ENCODE measurements around the gene ARHGEF35. TPM values are rescaled to one million over a fixed set of nuclear protein-coding genes. Genes with fewer than 3 reads are reported as not detected.
A peak's percentile ranks its signal among the peaks of the same experiment; 100 is the strongest.
"Not testable (repeated sequence)": the region's sequence is repeated elsewhere in the genome, so short reads cannot be mapped to it uniquely, and the experiment has no call there.

The ARHGEF35 gene
- total and polyA plus RNA-seq, 2 of the 13 experiments (the other 11 are each of a cell fraction or from before 2014, with no cell fraction given) = 0.18 TPM; not detected in 1

DNA sequence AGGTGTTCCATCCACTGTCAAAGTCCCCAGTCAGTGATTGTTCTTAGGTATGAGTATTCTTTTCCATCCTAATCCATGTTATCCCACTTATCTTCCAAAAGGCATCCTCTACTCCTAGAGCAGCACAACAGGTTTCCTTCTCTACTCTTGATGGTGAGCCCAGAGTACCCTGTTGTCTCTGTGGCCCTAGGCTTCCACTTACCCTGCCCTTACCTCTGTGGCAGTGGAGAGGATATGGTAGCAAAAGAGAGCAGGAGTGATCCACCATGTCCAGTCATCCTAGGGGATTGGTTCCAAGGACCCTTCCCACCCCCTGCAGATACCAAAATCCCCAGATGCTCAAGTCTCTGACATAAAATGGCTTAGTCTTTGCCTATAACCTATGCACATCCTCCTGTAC is 21.6 kb upstream of the ARHGEF35 start:
- CTCF ChIA-PET (ENCODE audit: low intra/inter-chr PET ratio, low total read pairs); BruUV-seq (replicated peaks); in situ Hi-C loops (cut with HindIII; ENCODE audit: extremely low pct_ligation_motif_present, low pct_unique_long_range_greater_than_20kb); ATAC-seq; H3K36me3 ChIP-seq (replicated peaks in 1 of 2; ENCODE audit: control insufficient read depth in 1 of 2, insufficient read depth in 2 of 2, low read length in 2 of 2); H4K20me1 ChIP-seq (ENCODE audit: insufficient read depth, low read length); H2AFZ ChIP-seq (ENCODE audit: low read length); H3K9ac ChIP-seq (ENCODE audit: insufficient read depth, low read depth, low read length); H3K4me1 ChIP-seq (ENCODE audit: insufficient read depth, low read length); intact Hi-C loops (cut with micrococcal nuclease; ENCODE audit: unreplicated experiment); H3K27ac ChIP-seq (ENCODE audit: extremely low read length, insufficient read depth, low read length); H3K79me2 ChIP-seq (ENCODE audit: insufficient read depth, low read length); H3K9me3 ChIP-seq (ENCODE audit: low read length); FAIRE-seq; POLR2A ChIA-PET; H3K4me2 ChIP-seq (ENCODE audit: low read depth, low read length); DNase-seq (ENCODE audit: low spot score); H3K4me3 ChIP-seq (replicated peaks in 1 of 3; ENCODE audit: insufficient read depth in 1 of 3, low read depth in 2 of 3, low read length in 3 of 3); H3K27me3 ChIP-seq (ENCODE audit: control insufficient read depth in 1 of 2, insufficient read depth in 2 of 2, low read length in 2 of 2): not testable (repeated sequence)

DNA sequence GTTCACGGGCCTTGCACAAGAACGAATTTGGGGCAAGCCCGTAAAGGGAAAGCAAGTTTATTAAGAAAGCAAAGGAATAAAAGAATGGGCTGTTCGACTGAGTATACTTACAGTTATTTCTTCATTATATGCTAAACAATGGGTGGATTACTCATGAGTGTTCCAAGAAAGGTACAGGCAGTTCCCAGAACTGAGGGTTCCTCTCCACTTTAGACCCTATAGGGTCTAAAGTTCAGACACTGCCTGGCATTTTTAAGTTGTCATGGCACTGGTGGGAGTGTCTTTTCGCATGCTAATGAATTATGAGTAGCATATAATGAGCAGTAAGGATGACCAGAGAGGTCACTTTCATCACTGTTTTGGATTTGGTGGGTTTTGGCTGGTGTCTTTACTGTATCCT is 9.7 kb upstream of the ARHGEF35 start:
- H3K27ac ChIP-seq (ENCODE audit: extremely low read length, insufficient read depth, low read length); H3K36me3 ChIP-seq (replicated peaks in 1 of 2; ENCODE audit: control insufficient read depth in 1 of 2, insufficient read depth in 2 of 2, low read length in 2 of 2); H3K9me3 ChIP-seq (ENCODE audit: low read length); ATAC-seq; DNase-seq (ENCODE audit: low spot score); in situ Hi-C loops (cut with HindIII; ENCODE audit: extremely low pct_ligation_motif_present, low pct_unique_long_range_greater_than_20kb); H2AFZ ChIP-seq (ENCODE audit: low read length); H3K9ac ChIP-seq (ENCODE audit: insufficient read depth, low read depth, low read length); H3K4me1 ChIP-seq (ENCODE audit: insufficient read depth, low read length); FAIRE-seq; H3K27me3 ChIP-seq (ENCODE audit: control insufficient read depth in 1 of 2, insufficient read depth in 2 of 2, low read length in 2 of 2); H3K79me2 ChIP-seq (ENCODE audit: insufficient read depth, low read length); H3K4me2 ChIP-seq (ENCODE audit: low read depth, low read length); BruUV-seq (replicated peaks); CTCF ChIA-PET (ENCODE audit: low intra/inter-chr PET ratio, low total read pairs); H4K20me1 ChIP-seq (ENCODE audit: insufficient read depth, low read length); POLR2A ChIA-PET; H3K4me3 ChIP-seq (replicated peaks in 1 of 3; ENCODE audit: insufficient read depth in 1 of 3, low read depth in 2 of 3, low read length in 3 of 3); intact Hi-C loops (cut with micrococcal nuclease; ENCODE audit: unreplicated experiment): not testable (repeated sequence)
- WGBS (ENCODE audit: low lambda C conversion rate) = no CpG with 5 or more reads among the region's 5 CpGs

DNA sequence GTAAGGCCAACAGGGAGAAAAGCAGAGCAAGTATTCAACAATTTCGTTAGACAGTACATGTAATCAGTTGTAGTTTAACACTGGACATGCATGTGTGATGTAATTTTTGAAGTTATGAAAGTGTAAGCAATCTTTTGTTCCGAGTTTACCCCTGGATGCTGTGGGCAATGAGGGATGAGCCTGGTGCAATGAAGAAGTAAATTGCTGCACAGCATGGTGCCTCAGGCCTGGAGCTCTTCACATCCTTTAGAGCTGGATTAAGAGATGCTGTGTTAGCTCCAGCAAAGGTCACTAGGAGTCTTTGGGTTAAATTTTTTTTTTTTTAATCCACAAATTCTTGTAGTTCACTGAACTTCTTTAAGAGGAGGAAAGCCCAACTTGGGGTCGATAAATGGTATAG is 7.5 kb upstream of the ARHGEF35 start:
- FAIRE-seq; BruUV-seq (replicated peaks); H3K36me3 ChIP-seq (replicated peaks in 1 of 2; ENCODE audit: control insufficient read depth in 1 of 2, insufficient read depth in 2 of 2, low read length in 2 of 2); H3K4me1 ChIP-seq (ENCODE audit: insufficient read depth, low read length); H3K9me3 ChIP-seq (ENCODE audit: low read length); H3K9ac ChIP-seq (ENCODE audit: insufficient read depth, low read depth, low read length); in situ Hi-C loops (cut with HindIII; ENCODE audit: extremely low pct_ligation_motif_present, low pct_unique_long_range_greater_than_20kb); H3K79me2 ChIP-seq (ENCODE audit: insufficient read depth, low read length); H3K27ac ChIP-seq (ENCODE audit: extremely low read length, insufficient read depth, low read length); H2AFZ ChIP-seq (ENCODE audit: low read length); H3K27me3 ChIP-seq (ENCODE audit: control insufficient read depth in 1 of 2, insufficient read depth in 2 of 2, low read length in 2 of 2); DNase-seq (ENCODE audit: low spot score); intact Hi-C loops (cut with micrococcal nuclease; ENCODE audit: unreplicated experiment); POLR2A ChIA-PET; H3K4me2 ChIP-seq (ENCODE audit: low read depth, low read length); ATAC-seq; CTCF ChIA-PET (ENCODE audit: low intra/inter-chr PET ratio, low total read pairs); H4K20me1 ChIP-seq (ENCODE audit: insufficient read depth, low read length); H3K4me3 ChIP-seq (replicated peaks in 1 of 3; ENCODE audit: insufficient read depth in 1 of 3, low read depth in 2 of 3, low read length in 3 of 3): not testable (repeated sequence)
- no CpG with 5 or more reads among the region's 3 CpGs for WGBS (ENCODE audit: low lambda C conversion rate)

DNA sequence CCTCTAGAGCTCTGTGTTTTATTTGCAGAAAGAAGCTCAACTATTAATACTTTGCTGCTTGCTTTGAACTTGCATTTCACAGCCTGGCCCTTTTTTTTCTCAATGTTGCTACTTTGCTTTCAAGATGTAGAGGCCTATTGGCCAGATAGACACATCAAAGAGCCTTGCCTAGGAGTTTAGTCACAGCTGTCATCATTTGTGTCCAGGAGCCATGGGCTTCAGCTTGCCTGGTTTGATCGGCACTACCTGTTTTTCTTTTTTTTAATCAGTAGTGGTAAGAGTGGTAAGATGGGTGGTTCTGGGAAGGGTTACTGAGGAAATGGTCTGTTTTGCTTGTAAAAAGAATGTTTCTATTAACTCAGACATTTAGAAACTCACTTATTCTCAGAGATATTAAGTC is 6.3 kb upstream of the ARHGEF35 start:
- intact Hi-C loops (cut with micrococcal nuclease; ENCODE audit: unreplicated experiment); H3K27me3 ChIP-seq (ENCODE audit: control insufficient read depth in 1 of 2, insufficient read depth in 2 of 2, low read length in 2 of 2); in situ Hi-C loops (cut with HindIII; ENCODE audit: extremely low pct_ligation_motif_present, low pct_unique_long_range_greater_than_20kb): not testable (repeated sequence)

More for the DNA sequence above, 6.3 kb upstream of the ARHGEF35 start:
- H3K79me2 ChIP-seq (ENCODE audit: insufficient read depth, low read length); H3K4me2 ChIP-seq (ENCODE audit: low read depth, low read length); POLR2A ChIA-PET; ATAC-seq; H4K20me1 ChIP-seq (ENCODE audit: insufficient read depth, low read length); H3K9me3 ChIP-seq (ENCODE audit: low read length); H3K27ac ChIP-seq (ENCODE audit: extremely low read length, insufficient read depth, low read length); H3K4me3 ChIP-seq (replicated peaks in 1 of 3; ENCODE audit: insufficient read depth in 1 of 3, low read depth in 2 of 3, low read length in 3 of 3); H3K36me3 ChIP-seq (replicated peaks in 1 of 2; ENCODE audit: control insufficient read depth in 1 of 2, insufficient read depth in 2 of 2, low read length in 2 of 2); H2AFZ ChIP-seq (ENCODE audit: low read length); BruUV-seq (replicated peaks); CTCF ChIA-PET (ENCODE audit: low intra/inter-chr PET ratio, low total read pairs); H3K4me1 ChIP-seq (ENCODE audit: insufficient read depth, low read length); H3K9ac ChIP-seq (ENCODE audit: insufficient read depth, low read depth, low read length); DNase-seq (ENCODE audit: low spot score): not testable (repeated sequence)
- peak; percentile 49 for FAIRE-seq
- no CpG with 5 or more reads among the region's 1 CpG for WGBS (ENCODE audit: low lambda C conversion rate)
